ENCODE results near the gene ABCA4. TPM values are rescaled to one million over a fixed set of nuclear protein-coding genes. Genes with fewer than 3 reads are reported as not detected.
A peak's percentile ranks its signal among the peaks of the same experiment; 100 is the strongest.

Gene ABCA4
- total RNA-seq, 1 experiment from 2014 or later = 1.5 TPM

- in situ Hi-C loops (cut with HindIII; ENCODE audit: low pct_unique_long_range_greater_than_20kb, low sequenced_read_pairs) = no loop called here
- TF ChIP-seq POLR2AphosphoS5 (IDR thresholded peaks at IDR 0.05; ENCODE audit: low read depth, low read length) (no peak), TCF7L2 (IDR thresholded peaks at IDR 0.05; ENCODE audit: low read depth, low read length) (no peak), REST (IDR thresholded peaks at IDR 0.05; ENCODE audit: insufficient read depth in 1 of 2, low read depth in 2 of 2, low read length in 1 of 2) (no peak), CTCF (IDR thresholded peaks at IDR 0.05) (no peak), SIN3A (IDR thresholded peaks at IDR 0.05; ENCODE audit: borderline replicate concordance, insufficient read depth, low read depth, low read length) (no peak)
- no peaks in the 10 kb centered on the region for H3K36me3 ChIP-seq (ENCODE audit: control insufficient read depth, insufficient read depth, low read length)
- no peak overlapping the region for H3K4me3 ChIP-seq (ENCODE audit: low read depth in 2 of 2, low read length in 2 of 2)
- ChIA-PET POLR2A (no interaction called here), CTCF (interaction anchor here (0.6 to 1.7 kb wide), 6 partner anchors 18 to 291 kb away, joined by 3 to 13 read pairs (median 8); no protein-coding TSS in a partner anchor)
- H3K27ac ChIP-seq (ENCODE audit: low read length) = peak overlapping the region; percentile 94
- peak; percentile 4 for ATAC-seq
- H3K4me1 ChIP-seq (ENCODE audit: control insufficient read depth, insufficient read depth, low read length) = peaks cover 40% of the 10 kb centered on the region
- no peaks in the 10 kb centered on the region for H3K9me3 ChIP-seq (ENCODE audit: control insufficient read depth, insufficient read depth, low read depth, low read length)
- DNase-seq (ENCODE audit: low read depth, low spot score) = no peak
- H3K27me3 ChIP-seq (ENCODE audit: control insufficient read depth, insufficient read depth, low read length) = no peaks in the 10 kb centered on the region
- no TSS peak for BruUV-seq (replicated peaks)
- intact Hi-C loops (cut with micrococcal nuclease; ENCODE audit: unreplicated experiment) = loop anchor here (5.0 to 10.0 kb wide), 2 partner anchors 117 to 190 kb away; partner anchors contain the start of gene ARHGAP29
These were observed 76.1 kb downstream of the ABCA4 start for GRCh38 chr1:94044891-94045290.

GRCh38 chr1:94044290-94044790 is 76.6 kb downstream of the ABCA4 start:
- no peak for TF ChIP-seq POLR2AphosphoS5 (IDR thresholded peaks at IDR 0.05; ENCODE audit: low read depth, low read length)
- TF ChIP-seq TCF7L2 (IDR thresholded peaks at IDR 0.05; ENCODE audit: low read depth, low read length) = no peak
- no peak for TF ChIP-seq REST (IDR thresholded peaks at IDR 0.05; ENCODE audit: insufficient read depth in 1 of 2, low read depth in 2 of 2, low read length in 1 of 2)
- no peak for TF ChIP-seq CTCF (IDR thresholded peaks at IDR 0.05)
- no peak for TF ChIP-seq SIN3A (IDR thresholded peaks at IDR 0.05; ENCODE audit: borderline replicate concordance, insufficient read depth, low read depth, low read length)
- intact Hi-C loops (cut with micrococcal nuclease; ENCODE audit: unreplicated experiment) = loop anchor here (10.0 kb wide), 1 partner anchor 190 kb away; the partner anchor contains the start of gene ARHGAP29
- in situ Hi-C loops (cut with HindIII; ENCODE audit: low pct_unique_long_range_greater_than_20kb, low sequenced_read_pairs) = no loop called here
- Histone ChIP-seq H3K9me3 (ENCODE audit: control insufficient read depth, insufficient read depth, low read depth, low read length) (no peaks in the 10 kb centered on the region), H3K27ac (ENCODE audit: low read length) (peak overlapping the region; percentile 94), H3K4me1 (ENCODE audit: control insufficient read depth, insufficient read depth, low read length) (peaks cover 39% of the 10 kb centered on the region), H3K4me3 (ENCODE audit: low read depth in 2 of 2, low read length in 2 of 2) (no peak overlapping the region), H3K36me3 (ENCODE audit: control insufficient read depth, insufficient read depth, low read length) (no peaks in the 10 kb centered on the region), H3K27me3 (ENCODE audit: control insufficient read depth, insufficient read depth, low read length) (no peaks in the 10 kb centered on the region)
- ChIA-PET POLR2A (interaction anchor here (0.9 kb wide), 1 partner anchor 414 kb away, joined by 10 read pairs; no protein-coding TSS in a partner anchor), CTCF (interaction anchor here (0.6 to 1.5 kb wide), 5 partner anchors 18 to 289 kb away, joined by 3 to 13 read pairs (median 6); no protein-coding TSS in a partner anchor)
- DNase-seq (ENCODE audit: low read depth, low spot score) (no peak), ATAC-seq (peak; percentile 46)
- BruUV-seq (replicated peaks) = no TSS peak

All from Panc1 (cell line).